Measurements from ENCODE around the gene FRAT2. TPM values are rescaled to one million over a fixed set of nuclear protein-coding genes. Genes with fewer than 3 reads are reported as not detected.

Gene FRAT2
- total RNA-seq, 4 donors from 2014 or later: 18.7 to 27.8 (median 19.6) TPM

- Histone ChIP-seq H3K27ac (replicated peaks in 1 of 4) (peak overlapping the region in 3 of 4 donors; percentile 12 to 58 (median 30)), H3K27me3 (no peaks in the 10 kb centered on the region), H3K36me3 (no peaks in the 10 kb centered on the region), H3K9me3 (no peaks in the 10 kb centered on the region), H3K4me3 (peak overlapping the region in 1 of 4 donors; percentile 13), H3K4me1 (peaks cover 22 to 38% (median 36%) of the 10 kb centered on the region in 4 donors)
- intact Hi-C loops (cut with DNase I): no loop called here
- 34% methylated on average over 5 of the region's 5 CpGs for WGBS
- TF ChIP-seq POLR2A (IDR thresholded peaks at IDR 0.05; ENCODE audit: low read depth): no peak
- TF ChIP-seq, protein P1, sequence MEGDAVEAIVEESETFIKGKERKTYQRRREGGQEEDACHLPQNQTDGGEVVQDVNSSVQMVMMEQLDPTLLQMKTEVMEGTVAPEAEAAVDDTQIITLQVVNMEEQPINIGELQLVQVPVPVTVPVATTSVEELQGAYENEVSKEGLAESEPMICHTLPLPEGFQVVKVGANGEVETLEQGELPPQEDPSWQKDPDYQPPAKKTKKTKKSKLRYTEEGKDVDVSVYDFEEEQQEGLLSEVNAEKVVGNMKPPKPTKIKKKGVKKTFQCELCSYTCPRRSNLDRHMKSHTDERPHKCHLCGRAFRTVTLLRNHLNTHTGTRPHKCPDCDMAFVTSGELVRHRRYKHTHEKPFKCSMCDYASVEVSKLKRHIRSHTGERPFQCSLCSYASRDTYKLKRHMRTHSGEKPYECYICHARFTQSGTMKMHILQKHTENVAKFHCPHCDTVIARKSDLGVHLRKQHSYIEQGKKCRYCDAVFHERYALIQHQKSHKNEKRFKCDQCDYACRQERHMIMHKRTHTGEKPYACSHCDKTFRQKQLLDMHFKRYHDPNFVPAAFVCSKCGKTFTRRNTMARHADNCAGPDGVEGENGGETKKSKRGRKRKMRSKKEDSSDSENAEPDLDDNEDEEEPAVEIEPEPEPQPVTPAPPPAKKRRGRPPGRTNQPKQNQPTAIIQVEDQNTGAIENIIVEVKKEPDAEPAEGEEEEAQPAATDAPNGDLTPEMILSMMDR (IDR thresholded peaks at IDR 0.05): no peak
- TF ChIP-seq POLR2AphosphoS5 (IDR thresholded peaks at IDR 0.05): no peak
- no peak for TF ChIP-seq EP300 (IDR thresholded peaks at IDR 0.05)
- no peak for DNase-seq (ENCODE audit: extremely low spot score)
Measured at GRCh38 chr10:97338041-97338440, 3.5 kb upstream of the FRAT2 start.

- no peaks in the 10 kb centered on the region for H3K27me3 ChIP-seq
- 26% methylated on average over 9 of the region's 11 CpGs for WGBS
- peak overlapping the region; percentile 12 to 58 (median 40) for H3K27ac ChIP-seq (replicated peaks in 1 of 4)
- no peak for TF ChIP-seq POLR2AphosphoS5 (IDR thresholded peaks at IDR 0.05)
- TF ChIP-seq, protein P1 (IDR thresholded peaks at IDR 0.05): no peak
- DNase-seq (ENCODE audit: extremely low spot score): no peak
- intact Hi-C loops (cut with DNase I): no loop called here
- H3K4me3 ChIP-seq: peak overlapping the region in 2 of 4 donors; percentile 6 to 13
- H3K9me3 ChIP-seq: no peaks in the 10 kb centered on the region
- peaks cover 23 to 47% (median 45%) of the 10 kb centered on the region in 4 donors for H3K4me1 ChIP-seq
- H3K36me3 ChIP-seq: no peaks in the 10 kb centered on the region
Measured at GRCh38 chr10:97336942-97337831, 2.7 kb upstream of the FRAT2 start.

GRCh38 chr10:97336446-97336845 is 1.9 kb upstream of the FRAT2 start:
- Histone ChIP-seq H3K9me3 (no peaks in the 10 kb centered on the region), H3K36me3 (no peaks in the 10 kb centered on the region), H3K27ac (replicated peaks in 1 of 4) (peak overlapping the region in 3 of 4 donors; percentile 30 to 58 (median 49)), H3K27me3 (no peaks in the 10 kb centered on the region), H3K4me1 (peaks cover 30 to 54% (median 52%) of the 10 kb centered on the region in 4 donors), H3K4me3 (no peak overlapping the region)
- intact Hi-C loops (cut with DNase I): no loop called here
- DNase-seq (ENCODE audit: extremely low spot score): no peak
- TF ChIP-seq EP300 (IDR thresholded peaks at IDR 0.05) (no peak), POLR2A (IDR thresholded peaks at IDR 0.05; ENCODE audit: low read depth) (no peak), POLR2AphosphoS5 (IDR thresholded peaks at IDR 0.05) (no peak)
- TF ChIP-seq, protein P1 (IDR thresholded peaks at IDR 0.05): no peak
- 35% methylated on average over 5 of the region's 5 CpGs for WGBS

- no peaks in the 10 kb centered on the region for H3K36me3 ChIP-seq
- TF ChIP-seq POLR2AphosphoS5 (IDR thresholded peaks at IDR 0.05) (no peak), POLR2A (IDR thresholded peaks at IDR 0.05; ENCODE audit: low read depth) (no peak), EP300 (IDR thresholded peaks at IDR 0.05) (no peak)
- TF ChIP-seq, protein P1 (IDR thresholded peaks at IDR 0.05): no peak
- H3K9me3 ChIP-seq: no peaks in the 10 kb centered on the region
- H3K4me1 ChIP-seq: peaks cover 35 to 58% (median 56%) of the 10 kb centered on the region in 4 donors
- no peak for DNase-seq (ENCODE audit: extremely low spot score)
- no peak overlapping the region for H3K4me3 ChIP-seq
- intact Hi-C loops (cut with DNase I): no loop called here
- peak overlapping the region in 1 of 4 donors; percentile 49 for H3K27ac ChIP-seq (replicated peaks in 1 of 4)
- H3K27me3 ChIP-seq: no peaks in the 10 kb centered on the region
- WGBS: 67% methylated on average over 5 of the region's 5 CpGs
Measured at GRCh38 chr10:97336006-97336405, 1.5 kb upstream of the FRAT2 start.

Measured in esophagus muscularis mucosa (tissue), 4 donors.